ENCODE data around the gene CEACAM8. TPM values are rescaled to one million over a fixed set of nuclear protein-coding genes. Genes with fewer than 3 reads are reported as not detected.
A peak's percentile ranks its signal among the peaks of the same experiment; 100 is the strongest.

Gene CEACAM8
- total RNA-seq, 1 experiment from 2014 or later: not detected

GRCh38 chr19:42546831-42547500 lies 47.8 kb downstream of the CEACAM8 start:
- H3K27me3 Mint-ChIP-seq (ENCODE audit: insufficient read depth, unreplicated experiment): peaks cover 26% of the 10 kb centered on the region
- no peak overlapping the region for H3K27ac Mint-ChIP-seq (ENCODE audit: low read depth, unreplicated experiment)
- no TSS peak for BruUV-seq (replicated peaks)
- no peaks in the 10 kb centered on the region for H3K4me1 Mint-ChIP-seq (ENCODE audit: insufficient read depth, unreplicated experiment)
- H3K9me3 Mint-ChIP-seq (ENCODE audit: unreplicated experiment): peaks cover 9% of the 10 kb centered on the region
- no peak for DNase-seq (ENCODE audit: unreplicated experiment)
- no peak for TF ChIP-seq CTCF (IDR thresholded peaks at IDR 0.05; ENCODE audit: unreplicated experiment)
- intact Hi-C loops (cut with micrococcal nuclease): no loop called here
- CTCF ChIA-PET: interaction anchor here (0.7 kb wide), 1 partner anchor 20 kb away, joined by 5 read pairs; no protein-coding TSS in a partner anchor
- POLR2A ChIA-PET: no interaction called here
- H3K36me3 Mint-ChIP-seq (ENCODE audit: insufficient read depth, unreplicated experiment): peaks cover 7% of the 10 kb centered on the region
- no peak overlapping the region for H3K4me3 Mint-ChIP-seq (ENCODE audit: unreplicated experiment)

GRCh38 chr19:42544146-42544545 lies 50.6 kb downstream of the CEACAM8 start:
- DNase-seq (ENCODE audit: unreplicated experiment): no peak
- Mint-ChIP-seq H3K27me3 (ENCODE audit: insufficient read depth, unreplicated experiment) (peaks cover 5% of the 10 kb centered on the region), H3K27ac (ENCODE audit: low read depth, unreplicated experiment) (no peak overlapping the region), H3K9me3 (ENCODE audit: unreplicated experiment) (peaks cover 6% of the 10 kb centered on the region), H3K4me3 (ENCODE audit: unreplicated experiment) (no peak overlapping the region), H3K36me3 (ENCODE audit: insufficient read depth, unreplicated experiment) (peaks cover 7% of the 10 kb centered on the region), H3K4me1 (ENCODE audit: insufficient read depth, unreplicated experiment) (no peaks in the 10 kb centered on the region)
- TF ChIP-seq CTCF (IDR thresholded peaks at IDR 0.05; ENCODE audit: unreplicated experiment): no peak
- CTCF ChIA-PET: interaction anchor here (2.1 kb wide), 1 partner anchor 15 kb away, joined by 9 read pairs; no protein-coding TSS in a partner anchor
- no TSS peak for BruUV-seq (replicated peaks)
- intact Hi-C loops (cut with micrococcal nuclease): no loop called here
- POLR2A ChIA-PET: no interaction called here

GRCh38 chr19:42542791-42543190 lies 51.9 kb downstream of the CEACAM8 start:
- H3K4me3 Mint-ChIP-seq (ENCODE audit: unreplicated experiment): no peak overlapping the region
- no TSS peak for BruUV-seq (replicated peaks)
- no peak overlapping the region for H3K27ac Mint-ChIP-seq (ENCODE audit: low read depth, unreplicated experiment)
- intact Hi-C loops (cut with micrococcal nuclease): no loop called here
- POLR2A ChIA-PET: no interaction called here
- no peaks in the 10 kb centered on the region for H3K27me3 Mint-ChIP-seq (ENCODE audit: insufficient read depth, unreplicated experiment)
- CTCF ChIA-PET: no interaction called here
- no peaks in the 10 kb centered on the region for H3K4me1 Mint-ChIP-seq (ENCODE audit: insufficient read depth, unreplicated experiment)
- H3K9me3 Mint-ChIP-seq (ENCODE audit: unreplicated experiment): no peaks in the 10 kb centered on the region
- H3K36me3 Mint-ChIP-seq (ENCODE audit: insufficient read depth, unreplicated experiment): peaks cover 7% of the 10 kb centered on the region
- TF ChIP-seq CTCF (IDR thresholded peaks at IDR 0.05; ENCODE audit: unreplicated experiment): peak; percentile 12
- DNase-seq (ENCODE audit: unreplicated experiment): no peak

GRCh38 chr19:42540071-42540553 lies 54.6 kb downstream of the CEACAM8 start:
- H3K27me3 Mint-ChIP-seq (ENCODE audit: insufficient read depth, unreplicated experiment): no peaks in the 10 kb centered on the region
- CTCF ChIA-PET: no interaction called here

More at GRCh38 chr19:42540071-42540553, 54.6 kb downstream of the CEACAM8 start:
- Mint-ChIP-seq H3K36me3 (ENCODE audit: insufficient read depth, unreplicated experiment) (peaks cover 7% of the 10 kb centered on the region), H3K27ac (ENCODE audit: low read depth, unreplicated experiment) (no peak overlapping the region), H3K9me3 (ENCODE audit: unreplicated experiment) (no peaks in the 10 kb centered on the region), H3K4me3 (ENCODE audit: unreplicated experiment) (no peak overlapping the region), H3K4me1 (ENCODE audit: insufficient read depth, unreplicated experiment) (no peaks in the 10 kb centered on the region)
- BruUV-seq (replicated peaks): no TSS peak
- POLR2A ChIA-PET: no interaction called here
- no peak for TF ChIP-seq CTCF (IDR thresholded peaks at IDR 0.05; ENCODE audit: unreplicated experiment)
- no peak for DNase-seq (ENCODE audit: unreplicated experiment)
- intact Hi-C loops (cut with micrococcal nuclease): no loop called here

Data from MCF 10A (cell line).